PFSK-1 (cell line): Measurements from ENCODE around the gene SCTR.

Source experiments
- FOXP2 ChIP-seq: optimal IDR thresholded peaks from 2 replicates; pipeline ENCODE3; 2011; ENCODE audit warnings: borderline replicate concordance, control low read depth, inconsistent platforms; ENCODE audit not compliant: insufficient read depth; ENCODE audit errors: extremely low read length, extremely low read depth
- POLR2AphosphoS5 ChIP-seq: IDR thresholded peaks from 2 replicates; pipeline ENCODE4 v1.6.1; 2012; ENCODE audit warnings: low read depth, mild to moderate bottlenecking, control low read depth, low read length, moderate library complexity
- SIN3A ChIP-seq: IDR thresholded peaks from 2 replicates; pipeline ENCODE4 v1.6.1; 2012; ENCODE audit warnings: mild to moderate bottlenecking, low read length, moderate library complexity, borderline replicate concordance; ENCODE audit not compliant: insufficient read depth
- TAF1 ChIP-seq: IDR thresholded peaks from 2 replicates; pipeline ENCODE4 v1.6.1; 2012; ENCODE audit warnings: low read length, control low read depth, borderline replicate concordance; ENCODE audit not compliant: insufficient read depth
- TF ChIP-seq, protein P1 (sequence below), 2 experiments: IDR thresholded peaks; 2 replicates each; pipeline versions ENCODE4 v1.6.1 to v1.8.0; 2011 to 2012; ENCODE audit warnings: low read depth in 2 of 2, low read length in 2 of 2, control low read depth in 1 of 2, inconsistent platforms in 1 of 2, mild to moderate bottlenecking in 1 of 2, moderate library complexity in 1 of 2; ENCODE audit not compliant: insufficient read depth in 1 of 2

The SCTR gene

DNA sequence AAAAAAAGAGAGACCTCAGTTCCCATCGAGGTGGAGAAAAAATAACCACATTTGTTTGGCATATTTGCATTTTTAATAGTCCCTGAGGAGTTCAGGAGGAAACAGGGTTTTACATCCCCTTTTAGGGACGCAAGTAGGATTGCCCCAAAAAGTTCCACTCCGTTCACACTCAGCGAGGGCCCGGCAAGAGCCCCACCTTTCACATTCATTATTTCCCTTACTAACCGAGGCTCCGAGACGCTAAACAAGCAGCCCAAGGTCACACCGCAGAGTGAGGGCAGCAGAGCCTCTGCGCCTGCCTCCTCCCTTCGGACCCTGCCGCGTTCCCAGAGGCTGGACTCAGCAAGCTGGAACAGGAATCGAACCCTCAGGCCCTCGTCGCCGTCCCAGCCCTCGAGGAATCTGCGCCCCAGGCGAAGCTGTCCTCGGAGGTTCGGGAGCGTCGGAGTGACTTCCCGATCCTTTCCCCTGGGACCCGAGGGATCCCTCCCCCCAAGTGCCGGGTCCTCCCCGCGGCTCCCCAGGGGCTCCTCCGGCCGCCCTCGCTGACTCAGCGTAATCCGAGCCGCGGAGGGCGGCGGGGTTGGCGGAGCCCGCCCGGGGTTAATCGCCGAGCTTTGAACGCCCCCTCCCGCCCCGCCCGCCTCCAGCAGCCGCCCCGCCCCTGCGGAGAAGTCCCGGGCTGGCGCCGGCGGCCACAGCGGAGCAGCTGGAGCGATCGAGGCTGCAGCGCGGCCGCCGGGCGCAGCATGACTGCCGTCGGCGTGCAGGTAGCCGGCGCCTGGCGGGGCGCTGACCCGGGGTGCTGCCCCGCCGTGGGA, 92.9 kb downstream of the SCTR start, which contains the start of gene TMEM37:
TSS of gene TMEM37 (plus strand) at position 700 of the 821 bp plus-strand sequence. CDS start at position 750, 50 bp downstream.
- no peak for TF ChIP-seq POLR2AphosphoS5
- TF ChIP-seq TAF1: no peak
- TF ChIP-seq, protein P1, sequence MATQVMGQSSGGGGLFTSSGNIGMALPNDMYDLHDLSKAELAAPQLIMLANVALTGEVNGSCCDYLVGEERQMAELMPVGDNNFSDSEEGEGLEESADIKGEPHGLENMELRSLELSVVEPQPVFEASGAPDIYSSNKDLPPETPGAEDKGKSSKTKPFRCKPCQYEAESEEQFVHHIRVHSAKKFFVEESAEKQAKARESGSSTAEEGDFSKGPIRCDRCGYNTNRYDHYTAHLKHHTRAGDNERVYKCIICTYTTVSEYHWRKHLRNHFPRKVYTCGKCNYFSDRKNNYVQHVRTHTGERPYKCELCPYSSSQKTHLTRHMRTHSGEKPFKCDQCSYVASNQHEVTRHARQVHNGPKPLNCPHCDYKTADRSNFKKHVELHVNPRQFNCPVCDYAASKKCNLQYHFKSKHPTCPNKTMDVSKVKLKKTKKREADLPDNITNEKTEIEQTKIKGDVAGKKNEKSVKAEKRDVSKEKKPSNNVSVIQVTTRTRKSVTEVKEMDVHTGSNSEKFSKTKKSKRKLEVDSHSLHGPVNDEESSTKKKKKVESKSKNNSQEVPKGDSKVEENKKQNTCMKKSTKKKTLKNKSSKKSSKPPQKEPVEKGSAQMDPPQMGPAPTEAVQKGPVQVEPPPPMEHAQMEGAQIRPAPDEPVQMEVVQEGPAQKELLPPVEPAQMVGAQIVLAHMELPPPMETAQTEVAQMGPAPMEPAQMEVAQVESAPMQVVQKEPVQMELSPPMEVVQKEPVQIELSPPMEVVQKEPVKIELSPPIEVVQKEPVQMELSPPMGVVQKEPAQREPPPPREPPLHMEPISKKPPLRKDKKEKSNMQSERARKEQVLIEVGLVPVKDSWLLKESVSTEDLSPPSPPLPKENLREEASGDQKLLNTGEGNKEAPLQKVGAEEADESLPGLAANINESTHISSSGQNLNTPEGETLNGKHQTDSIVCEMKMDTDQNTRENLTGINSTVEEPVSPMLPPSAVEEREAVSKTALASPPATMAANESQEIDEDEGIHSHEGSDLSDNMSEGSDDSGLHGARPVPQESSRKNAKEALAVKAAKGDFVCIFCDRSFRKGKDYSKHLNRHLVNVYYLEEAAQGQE (IDR thresholded peaks at IDR 0.05; ENCODE audit: insufficient read depth in 1 of 2, low read depth in 2 of 2, low read length in 2 of 2): no peak
- no peak for TF ChIP-seq FOXP2
- TF ChIP-seq SIN3A: no peak

DNA sequence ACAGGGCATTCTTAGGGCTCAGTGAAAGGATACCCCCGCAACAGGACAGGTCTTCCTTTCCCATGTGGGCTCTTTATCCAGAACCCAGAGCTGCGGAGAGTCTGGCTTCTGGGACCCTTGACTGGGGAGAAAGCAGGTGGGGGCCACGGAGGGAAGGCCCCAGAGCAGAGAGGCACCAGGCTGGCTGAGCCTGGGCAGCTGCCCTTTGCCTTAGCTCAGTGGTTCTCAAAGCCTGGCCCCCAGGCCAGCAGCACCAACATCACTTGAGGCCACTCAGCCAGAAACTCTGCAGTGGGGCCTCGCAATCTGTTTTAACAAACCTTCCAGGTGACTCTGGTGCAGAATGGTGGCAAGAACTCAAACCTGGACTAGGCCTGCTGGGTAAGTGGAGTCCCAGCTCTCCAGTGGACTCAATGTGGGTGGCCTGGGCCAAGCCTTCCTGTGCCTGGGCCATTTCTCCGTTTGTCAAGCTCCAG, 94.2 kb downstream of the SCTR start:
- TF ChIP-seq SIN3A (no peak), POLR2AphosphoS5 (no peak), TAF1 (no peak), FOXP2 (no peak)
- TF ChIP-seq, protein P1 (IDR thresholded peaks at IDR 0.05; ENCODE audit: insufficient read depth in 1 of 2, low read depth in 2 of 2, low read length in 2 of 2): no peak

DNA sequence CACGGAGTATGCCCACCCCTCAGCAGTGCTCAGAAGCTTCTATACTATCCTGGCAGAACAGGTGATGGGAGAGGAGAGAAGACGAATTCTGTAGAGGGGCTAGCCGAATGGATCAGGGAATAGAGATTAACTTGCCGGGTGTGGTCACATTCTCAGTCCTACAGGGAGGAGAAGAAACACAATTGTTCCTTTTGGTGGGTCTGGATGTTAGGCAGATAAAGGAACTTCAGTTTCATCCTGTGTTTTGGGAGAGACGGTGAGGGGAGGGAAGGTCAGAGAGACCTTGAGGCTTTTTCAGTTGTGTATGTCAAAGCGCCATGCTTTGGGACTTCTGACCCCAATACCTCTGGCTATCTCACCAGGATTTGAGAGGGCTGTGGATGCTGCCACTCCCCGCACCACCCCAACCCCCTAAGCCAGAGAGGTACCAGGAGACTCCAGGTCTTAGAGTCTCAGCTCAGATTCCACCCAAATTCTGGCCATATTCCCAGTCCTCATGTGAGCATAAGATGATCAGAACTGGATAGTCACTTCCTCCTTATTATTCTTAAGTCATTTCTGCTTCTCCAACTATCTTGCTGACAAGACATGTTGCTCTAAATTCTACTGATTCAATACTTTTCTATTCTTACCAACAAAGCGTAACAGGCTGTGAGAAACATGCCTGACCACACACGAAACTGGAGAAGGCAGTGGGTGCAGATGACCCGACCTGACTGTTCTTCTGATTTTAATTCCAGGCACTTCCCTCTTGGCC, 94.9 kb downstream of the SCTR start:
- no peak for TF ChIP-seq SIN3A
- TF ChIP-seq FOXP2: no peak
- TF ChIP-seq, protein P1 (IDR thresholded peaks at IDR 0.05; ENCODE audit: insufficient read depth in 1 of 2, low read depth in 2 of 2, low read length in 2 of 2): no peak
- no peak for TF ChIP-seq POLR2AphosphoS5
- TF ChIP-seq TAF1: no peak

DNA sequence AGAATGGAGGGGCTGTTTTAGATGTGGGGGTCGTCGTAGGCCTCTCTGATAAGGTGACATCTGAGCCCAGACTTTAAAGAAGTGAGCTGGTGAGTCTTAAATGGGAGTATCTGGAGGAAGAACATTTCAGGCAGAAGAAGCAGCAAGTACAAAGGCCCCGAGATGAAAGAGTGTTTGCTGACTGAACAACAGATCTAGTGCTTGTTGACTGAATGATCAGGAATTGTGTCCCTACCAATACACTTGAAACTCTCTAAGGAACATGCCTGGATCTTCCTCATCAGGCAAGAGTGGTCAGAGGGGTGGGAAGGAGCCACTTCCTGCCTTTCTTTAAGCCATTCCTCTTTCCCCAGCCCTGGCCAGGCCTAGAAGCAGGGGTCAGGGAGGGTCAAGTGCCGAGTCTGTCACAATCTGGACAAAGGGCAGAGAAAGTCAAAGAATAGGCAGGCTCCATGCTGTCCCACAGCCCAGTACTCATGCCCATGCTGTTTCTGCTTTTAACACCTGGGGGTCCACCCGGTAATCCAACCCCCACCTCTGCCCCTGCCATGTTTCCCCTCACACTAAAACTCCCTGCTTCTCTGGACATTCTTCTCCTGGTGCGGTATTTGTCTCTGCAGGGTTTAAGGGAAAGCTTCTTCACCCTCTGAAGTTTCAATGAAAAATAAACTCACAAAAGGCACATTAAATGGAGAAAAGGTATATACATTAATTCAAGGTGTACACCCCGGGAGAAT, 95.6 kb downstream of the SCTR start:
- no peak for TF ChIP-seq TAF1
- TF ChIP-seq, protein P1 (IDR thresholded peaks at IDR 0.05; ENCODE audit: insufficient read depth in 1 of 2, low read depth in 2 of 2, low read length in 2 of 2): no peak
